K562 (cell line): ENCODE data around the gene TMEM217. TPM values are rescaled to one million over a fixed set of nuclear protein-coding genes. Genes with fewer than 3 reads are reported as not detected.

Experiments used
- E2F5 ChIP-seq: sonication (generic); formaldehyde crosslinking; IDR thresholded peaks from 2 replicates; pipeline ENCODE4 v1.8.0; 2022; ENCODE audit warnings: mild to moderate bottlenecking, missing genetic modification reagents
- FOSL1 ChIP-seq: fragments of 200-800 bp; sonication (Bioruptor generic); conservative IDR thresholded peaks from 2 replicates; pipeline ENCODE4 v1.6.1; 2016; ENCODE audit warnings: missing genetic modification characterization, missing compliant biosample characterization
- HNRNPL ChIP-seq: fragments of 200-400 bp; formaldehyde crosslinking; IDR thresholded peaks from 2 replicates; pipeline ENCODE4 v1.6.1; 2017; ENCODE audit warnings: low read depth, mild to moderate bottlenecking, low read length
- KDM1A ChIP-seq, 2 experiments: fragments of 450-650 bp; IDR thresholded peaks; 2 replicates each; pipeline ENCODE4 v1.6.1; 2016; ENCODE audit warnings: mild to moderate bottlenecking in 2 of 2
- MLLT1 ChIP-seq, 2 experiments: fragments of 450-650 bp; IDR thresholded peaks; 2 replicates each; pipeline ENCODE4 v1.6.1; 2016
- MXI1 ChIP-seq: IDR thresholded peaks from 2 replicates; pipeline ENCODE4 v1.6.1; 2011; ENCODE audit warnings: low read depth, mild to moderate bottlenecking, improper control_type of control experiment, low read length
- NELFE ChIP-seq: IDR thresholded peaks from 2 replicates; pipeline ENCODE4 v1.6.1; 2011; ENCODE audit warnings: mild to moderate bottlenecking; ENCODE audit not compliant: insufficient read depth, insufficient read length
- NFATC3 ChIP-seq: fragments of 450-650 bp; IDR thresholded peaks from 2 replicates; pipeline ENCODE4 v1.6.1; 2017; ENCODE audit warnings: mild to moderate bottlenecking
- RBM14 ChIP-seq: fragments of 200-400 bp; formaldehyde crosslinking; IDR thresholded peaks from 2 replicates; pipeline ENCODE4 v1.6.1; 2018; ENCODE audit warnings: low read depth, mild to moderate bottlenecking, low read length, moderate library complexity, borderline replicate concordance; ENCODE audit not compliant: insufficient read depth
- ZNF143 ChIP-seq: sonication (generic); formaldehyde crosslinking; IDR thresholded peaks from 2 replicates; pipeline ENCODE4 v1.9.0; 2022; ENCODE audit warnings: mild to moderate bottlenecking, missing genetic modification reagents
- ZNF277 ChIP-seq: fragments of 250-450 bp; sonication (Bioruptor Pico); IDR thresholded peaks from 2 replicates; pipeline ENCODE4 v1.8.0; 2022; ENCODE audit warnings: inconsistent platforms, mild to moderate bottlenecking, moderate library complexity, borderline replicate concordance
- ZNF408 ChIP-seq: fragments of 250-450 bp; sonication (Bioruptor Pico); IDR thresholded peaks from 2 replicates; pipeline ENCODE4 v1.4.0; 2020; ENCODE audit warnings: low read depth, mild to moderate bottlenecking, moderate library complexity
- polyA plus RNA-seq, 8 experiments: library from polyadenylated mRNA; depleted of rRNA in 4 of 8; stranded (reverse) in 5 of 8; unstranded in 3 of 8; fragments of >200 nt; fragmentation: Nextera tagmentation in 2 of 8; fragmentation: Illumina TruSeq in 1 of 8; extraction: Ambion mirVana in 2 of 8; extraction: Trizol in 1 of 8; gene quantifications; 2 replicates each; pipeline versions ENCODE4 v1.2.1 to v1.2.3, GENCODE V29; 2011 to 2014; ENCODE audit warnings: inconsistent platforms in 1 of 8, missing spikeins in 1 of 8
- total RNA-seq, 7 experiments: library from RNA; depleted of rRNA in 6 of 7; stranded (reverse); fragments of >200 nt in 6 of 7; fragmentation: Illumina TruSeq in 2 of 7; extraction: Trizol in 2 of 7; gene quantifications; 2 replicates each; pipeline versions ENCODE4 v1.2.1 to v1.2.3, GENCODE V29; 2011 to 2021; ENCODE audit warnings: low replicate concordance in 1 of 7
- TF ChIP-seq, protein P1 (sequence below), 2 experiments: fragments of 450-650 bp; conservative IDR thresholded peaks; 2 replicates each; pipeline ENCODE4 v1.6.1; 2017; ENCODE audit warnings: mild to moderate bottlenecking in 2 of 2, moderate library complexity in 2 of 2
- TF ChIP-seq, protein P2 (sequence below): fragments of 250-450 bp; sonication (Bioruptor Pico); IDR thresholded peaks from 2 replicates; pipeline ENCODE4 v1.4.0; 2020; ENCODE audit warnings: mild to moderate bottlenecking, moderate library complexity
- TF ChIP-seq, protein P3 (sequence below): fragments of 250-450 bp; sonication (Bioruptor Pico); IDR thresholded peaks from 2 replicates; pipeline ENCODE4 v1.9.0; 2021; ENCODE audit warnings: mild to moderate bottlenecking, inconsistent platforms

TMEM217 gene
- total and polyA plus RNA-seq, 9 of the 15 experiments (the other 6 are each of a cell fraction or from before 2014, with no cell fraction given) = 1.3 to 8.0 (median 1.9) TPM

DNA sequence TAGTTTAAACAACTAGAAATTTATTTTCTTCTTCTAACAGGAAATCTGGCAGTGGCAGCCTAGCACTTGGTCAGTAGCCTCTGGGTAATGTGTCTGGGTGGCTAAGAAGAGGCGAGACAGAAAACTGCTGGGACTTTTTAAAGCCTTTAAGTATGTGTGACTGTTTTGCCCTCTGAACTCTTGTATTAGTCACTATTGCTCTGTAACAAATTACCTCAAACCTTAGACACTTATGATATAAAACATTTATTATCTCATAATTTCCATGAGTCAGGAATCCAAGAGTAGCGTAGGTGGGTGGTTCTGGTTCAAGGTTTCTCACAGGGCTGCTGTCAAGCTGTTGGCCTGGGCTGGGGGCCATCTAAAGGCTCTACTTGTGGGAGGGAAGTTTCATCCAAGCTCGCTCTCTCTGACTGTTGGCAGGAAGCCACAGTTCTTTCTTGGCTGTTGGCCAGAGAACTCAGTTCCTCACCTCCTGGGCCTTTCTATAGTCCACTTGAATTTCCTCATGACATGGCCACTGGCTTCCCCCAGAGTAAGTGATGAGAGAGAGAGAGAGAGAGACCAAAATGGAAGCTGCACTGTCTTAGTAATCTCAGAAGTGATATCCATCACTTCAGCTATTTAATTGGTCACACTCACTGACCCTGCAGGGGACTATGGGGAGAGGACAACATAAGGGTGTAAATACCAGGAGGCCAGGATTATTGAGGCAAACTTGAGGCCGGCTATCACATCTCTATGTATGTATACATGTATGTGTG lies 17.8 kb downstream of the TMEM217 start (continued):
- TF ChIP-seq, protein P1, sequence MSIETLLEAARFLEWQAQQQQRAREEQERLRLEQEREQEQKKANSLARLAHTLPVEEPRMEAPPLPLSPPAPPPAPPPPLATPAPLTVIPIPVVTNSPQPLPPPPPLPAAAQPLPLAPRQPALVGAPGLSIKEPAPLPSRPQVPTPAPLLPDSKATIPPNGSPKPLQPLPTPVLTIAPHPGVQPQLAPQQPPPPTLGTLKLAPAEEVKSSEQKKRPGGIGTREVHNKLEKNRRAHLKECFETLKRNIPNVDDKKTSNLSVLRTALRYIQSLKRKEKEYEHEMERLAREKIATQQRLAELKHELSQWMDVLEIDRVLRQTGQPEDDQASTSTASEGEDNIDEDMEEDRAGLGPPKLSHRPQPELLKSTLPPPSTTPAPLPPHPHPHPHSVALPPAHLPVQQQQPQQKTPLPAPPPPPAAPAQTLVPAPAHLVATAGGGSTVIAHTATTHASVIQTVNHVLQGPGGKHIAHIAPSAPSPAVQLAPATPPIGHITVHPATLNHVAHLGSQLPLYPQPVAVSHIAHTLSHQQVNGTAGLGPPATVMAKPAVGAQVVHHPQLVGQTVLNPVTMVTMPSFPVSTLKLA (conservative IDR thresholded peaks at IDR 0.05) = peak; percentile 36 to 42; a peak in 3 of 4 replicates
- TF ChIP-seq RBM14 = no peak
- no peak for TF ChIP-seq MXI1
- TF ChIP-seq E2F5 (CRISPR knock-in tag) = no peak
- no peak for TF ChIP-seq ZNF408 (CRISPR knock-in tag)
- TF ChIP-seq ZNF143 = no peak
- TF ChIP-seq, protein P2, sequence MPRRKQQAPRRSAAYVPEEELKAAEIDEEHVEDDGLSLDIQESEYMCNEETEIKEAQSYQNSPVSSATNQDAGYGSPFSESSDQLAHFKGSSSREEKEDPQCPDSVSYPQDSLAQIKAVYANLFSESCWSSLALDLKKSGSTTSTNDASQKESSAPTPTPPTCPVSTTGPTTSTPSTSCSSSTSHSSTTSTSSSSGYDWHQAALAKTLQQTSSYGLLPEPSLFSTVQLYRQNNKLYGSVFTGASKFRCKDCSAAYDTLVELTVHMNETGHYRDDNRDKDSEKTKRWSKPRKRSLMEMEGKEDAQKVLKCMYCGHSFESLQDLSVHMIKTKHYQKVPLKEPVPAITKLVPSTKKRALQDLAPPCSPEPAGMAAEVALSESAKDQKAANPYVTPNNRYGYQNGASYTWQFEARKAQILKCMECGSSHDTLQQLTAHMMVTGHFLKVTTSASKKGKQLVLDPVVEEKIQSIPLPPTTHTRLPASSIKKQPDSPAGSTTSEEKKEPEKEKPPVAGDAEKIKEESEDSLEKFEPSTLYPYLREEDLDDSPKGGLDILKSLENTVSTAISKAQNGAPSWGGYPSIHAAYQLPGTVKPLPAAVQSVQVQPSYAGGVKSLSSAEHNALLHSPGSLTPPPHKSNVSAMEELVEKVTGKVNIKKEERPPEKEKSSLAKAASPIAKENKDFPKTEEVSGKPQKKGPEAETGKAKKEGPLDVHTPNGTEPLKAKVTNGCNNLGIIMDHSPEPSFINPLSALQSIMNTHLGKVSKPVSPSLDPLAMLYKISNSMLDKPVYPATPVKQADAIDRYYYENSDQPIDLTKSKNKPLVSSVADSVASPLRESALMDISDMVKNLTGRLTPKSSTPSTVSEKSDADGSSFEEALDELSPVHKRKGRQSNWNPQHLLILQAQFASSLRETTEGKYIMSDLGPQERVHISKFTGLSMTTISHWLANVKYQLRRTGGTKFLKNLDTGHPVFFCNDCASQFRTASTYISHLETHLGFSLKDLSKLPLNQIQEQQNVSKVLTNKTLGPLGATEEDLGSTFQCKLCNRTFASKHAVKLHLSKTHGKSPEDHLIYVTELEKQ (CRISPR knock-in tag) = peak; percentile 9; the same call in 1 of the 2 replicates
- peak; percentile 92 for TF ChIP-seq FOSL1 (tag)
- no peak for TF ChIP-seq ZNF277
- TF ChIP-seq MLLT1 (IDR thresholded peaks at IDR 0.05) = peak in 1 of 2 experiments; percentile 14; a peak in 1 of 4 replicates
- peak; percentile 77 for TF ChIP-seq KDM1A (IDR thresholded peaks at IDR 0.05)
- TF ChIP-seq NFATC3 = peak; percentile 88
- TF ChIP-seq NELFE = no peak
- TF ChIP-seq, protein P3, sequence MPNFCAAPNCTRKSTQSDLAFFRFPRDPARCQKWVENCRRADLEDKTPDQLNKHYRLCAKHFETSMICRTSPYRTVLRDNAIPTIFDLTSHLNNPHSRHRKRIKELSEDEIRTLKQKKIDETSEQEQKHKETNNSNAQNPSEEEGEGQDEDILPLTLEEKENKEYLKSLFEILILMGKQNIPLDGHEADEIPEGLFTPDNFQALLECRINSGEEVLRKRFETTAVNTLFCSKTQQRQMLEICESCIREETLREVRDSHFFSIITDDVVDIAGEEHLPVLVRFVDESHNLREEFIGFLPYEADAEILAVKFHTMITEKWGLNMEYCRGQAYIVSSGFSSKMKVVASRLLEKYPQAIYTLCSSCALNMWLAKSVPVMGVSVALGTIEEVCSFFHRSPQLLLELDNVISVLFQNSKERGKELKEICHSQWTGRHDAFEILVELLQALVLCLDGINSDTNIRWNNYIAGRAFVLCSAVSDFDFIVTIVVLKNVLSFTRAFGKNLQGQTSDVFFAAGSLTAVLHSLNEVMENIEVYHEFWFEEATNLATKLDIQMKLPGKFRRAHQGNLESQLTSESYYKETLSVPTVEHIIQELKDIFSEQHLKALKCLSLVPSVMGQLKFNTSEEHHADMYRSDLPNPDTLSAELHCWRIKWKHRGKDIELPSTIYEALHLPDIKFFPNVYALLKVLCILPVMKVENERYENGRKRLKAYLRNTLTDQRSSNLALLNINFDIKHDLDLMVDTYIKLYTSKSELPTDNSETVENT (CRISPR knock-in tag) = no peak
- TF ChIP-seq HNRNPL = no peak
